ENCODE results near the gene SEL1L2.

SEL1L2 gene

GRCh38 chr20:13863244-13863643, 127.2 kb downstream of the SEL1L2 start:
- DNase-seq: no peak

GRCh38 chr20:13862245-13862644, 128.2 kb downstream of the SEL1L2 start:
- no peak for DNase-seq

GRCh38 chr20:13858871-13859270, 131.5 kb downstream of the SEL1L2 start:
- no peak for DNase-seq

GRCh38 chr20:13858439-13858838, 132.0 kb downstream of the SEL1L2 start:
- DNase-seq: no peak

- no peak for DNase-seq
Observed at GRCh38 chr20:13857961-13858360, 132.5 kb downstream of the SEL1L2 start.

- no peak for DNase-seq
Observed at GRCh38 chr20:13857304-13857703, 133.1 kb downstream of the SEL1L2 start.

GRCh38 chr20:13856354-13856753, 134.1 kb downstream of the SEL1L2 start:
- no peak for DNase-seq

GRCh38 chr20:13855613-13856012, 134.8 kb downstream of the SEL1L2 start:
- no peak for DNase-seq

- no peak for DNase-seq
Observed at GRCh38 chr20:13852306-13852705, 138.1 kb downstream of the SEL1L2 start.

- no peak for DNase-seq
Observed at GRCh38 chr20:13851279-13851678, 139.1 kb downstream of the SEL1L2 start.

- DNase-seq: no peak
Observed at GRCh38 chr20:13844296-13844695, 146.1 kb downstream of the SEL1L2 start.

- DNase-seq: no peak
Observed at GRCh38 chr20:13841206-13841605, 149.2 kb downstream of the SEL1L2 start.

GRCh38 chr20:13840093-13840465, 150.3 kb downstream of the SEL1L2 start:
- DNase-seq: no peak

GRCh38 chr20:13839421-13840092, 150.9 kb downstream of the SEL1L2 start:
- no peak for DNase-seq

GRCh38 chr20:13838664-13839063, 151.8 kb downstream of the SEL1L2 start:
- DNase-seq: no peak

- DNase-seq: no peak
Observed at GRCh38 chr20:13831476-13831875, 158.9 kb downstream of the SEL1L2 start.

- no peak for DNase-seq
Observed at GRCh38 chr20:13825465-13825864, 164.9 kb downstream of the SEL1L2 start.

- DNase-seq: no peak
Observed at GRCh38 chr20:13824459-13824858, 166.0 kb downstream of the SEL1L2 start.

GRCh38 chr20:13822459-13822858, 168.0 kb downstream of the SEL1L2 start:
- DNase-seq: no peak

GRCh38 chr20:13821876-13822275, 168.5 kb downstream of the SEL1L2 start:
- no peak for DNase-seq

- peak; percentile 77 for DNase-seq
Observed at GRCh38 chr20:13819885-13820645, 170.3 kb downstream of the SEL1L2 start.

GRCh38 chr20:13817342-13817741, 173.1 kb downstream of the SEL1L2 start:
- DNase-seq: no peak

GRCh38 chr20:13816757-13817156, 173.7 kb downstream of the SEL1L2 start:
- DNase-seq: no peak

GRCh38 chr20:13814672-13815071, 175.7 kb downstream of the SEL1L2 start:
- DNase-seq: no peak

- DNase-seq: no peak
Observed at GRCh38 chr20:13813910-13814309, 176.5 kb downstream of the SEL1L2 start.

All from NCI-H748 treated with DMSO at 0.1 percent for 48 hours (cell line).